AG04450 (cell line): Measurements from ENCODE around the gene CD9. TPM values are rescaled to one million over a fixed set of nuclear protein-coding genes. Genes with fewer than 3 reads are reported as not detected.
"Not testable (repeated sequence)": the region's sequence is repeated elsewhere in the genome, so short reads cannot be mapped to it uniquely, and the experiment has no call there.

Experiments used
- CTCF ChIA-PET: fragments of 300-600, 350-600 bp; formaldehyde crosslinking; extraction: SDS; loops from one replicate; lab custom pipeline; 2022; ENCODE audit warnings: antibody characterized with exemption, inconsistent platforms; lab: Charles Lee
- POLR2A ChIA-PET: fragments of 350-600 bp; formaldehyde crosslinking; extraction: SDS; loops from one replicate; lab custom pipeline; 2021; ENCODE audit warnings: antibody characterized with exemption, inconsistent platforms; lab: Yijun Ruan, JAX
- DNase-seq: peaks from one replicate; pipeline ENCODE4 v3.0.0-alpha.2; 2011; ENCODE audit warnings: low read depth, low spot score
- H3K27ac ChIP-seq: one replicate; pipeline ENCODE4 v1.5.1; 2012; ENCODE audit warnings: low read depth, low read length, control low read depth
- H3K27me3 ChIP-seq: one replicate; pipeline ENCODE4 v1.6.0; 2012; ENCODE audit warnings: low read length; ENCODE audit not compliant: control insufficient read depth, insufficient read depth
- H3K4me3 ChIP-seq: 2 replicates; pipeline ENCODE4 v1.5.1; 2011; ENCODE audit warnings: mild to moderate bottlenecking, low read depth, low read length, control low read depth
- H3K9me3 ChIP-seq: 2 replicates; pipeline ENCODE4 v1.5.1; 2012; ENCODE audit warnings: low read length; ENCODE audit not compliant: control insufficient read depth, insufficient read depth
- polyA plus RNA-seq: library from polyadenylated mRNA; depleted of rRNA; stranded (reverse); fragments of >200 nt; gene quantifications from 2 replicates; pipeline ENCODE4 v1.2.3, GENCODE V29; 2011
- TF ChIP-seq, protein P1 (sequence below): IDR thresholded peaks from 2 replicates; pipeline ENCODE4 v1.5.1; 2011; ENCODE audit warnings: low read depth, low read length, control low read depth, inconsistent platforms

CD9 gene
- polyA plus RNA-seq, 1 experiment: 177 TPM

DNA sequence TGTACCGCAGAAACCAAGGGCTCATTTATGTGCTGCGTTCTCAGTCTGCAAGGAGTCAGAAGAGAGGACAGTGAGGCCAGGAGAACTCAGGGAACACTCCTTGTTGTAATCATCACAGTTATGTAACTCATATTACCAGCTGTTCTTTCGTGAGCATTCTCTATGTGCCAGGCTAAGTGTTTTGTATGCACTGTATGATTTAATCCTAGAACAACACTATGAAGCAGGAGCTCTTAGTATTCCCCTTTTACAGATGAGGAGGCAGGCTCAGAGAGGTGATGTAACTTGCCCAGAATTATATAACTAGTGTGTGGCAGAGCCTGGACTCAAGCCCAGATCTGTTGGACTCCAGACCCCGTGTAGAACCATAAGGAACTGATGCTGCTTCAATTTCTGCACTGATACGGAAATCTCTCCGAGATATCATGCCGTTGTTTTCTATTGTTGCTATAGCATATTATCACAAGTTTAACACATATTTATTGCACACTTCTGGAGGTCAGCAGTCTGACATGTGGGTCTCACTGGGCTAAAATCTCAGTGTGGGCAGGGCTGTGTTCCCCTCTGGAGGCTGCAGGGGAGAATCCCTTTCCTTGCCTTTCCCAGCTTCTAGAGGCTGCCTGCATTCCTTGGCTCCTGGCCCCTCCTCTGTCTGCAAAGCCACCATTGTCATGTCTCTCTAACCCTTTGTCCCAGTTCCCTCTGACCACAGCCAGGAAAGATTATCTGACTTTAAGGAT lies 16.3 kb upstream of the CD9 start:
- TF ChIP-seq, protein P1, sequence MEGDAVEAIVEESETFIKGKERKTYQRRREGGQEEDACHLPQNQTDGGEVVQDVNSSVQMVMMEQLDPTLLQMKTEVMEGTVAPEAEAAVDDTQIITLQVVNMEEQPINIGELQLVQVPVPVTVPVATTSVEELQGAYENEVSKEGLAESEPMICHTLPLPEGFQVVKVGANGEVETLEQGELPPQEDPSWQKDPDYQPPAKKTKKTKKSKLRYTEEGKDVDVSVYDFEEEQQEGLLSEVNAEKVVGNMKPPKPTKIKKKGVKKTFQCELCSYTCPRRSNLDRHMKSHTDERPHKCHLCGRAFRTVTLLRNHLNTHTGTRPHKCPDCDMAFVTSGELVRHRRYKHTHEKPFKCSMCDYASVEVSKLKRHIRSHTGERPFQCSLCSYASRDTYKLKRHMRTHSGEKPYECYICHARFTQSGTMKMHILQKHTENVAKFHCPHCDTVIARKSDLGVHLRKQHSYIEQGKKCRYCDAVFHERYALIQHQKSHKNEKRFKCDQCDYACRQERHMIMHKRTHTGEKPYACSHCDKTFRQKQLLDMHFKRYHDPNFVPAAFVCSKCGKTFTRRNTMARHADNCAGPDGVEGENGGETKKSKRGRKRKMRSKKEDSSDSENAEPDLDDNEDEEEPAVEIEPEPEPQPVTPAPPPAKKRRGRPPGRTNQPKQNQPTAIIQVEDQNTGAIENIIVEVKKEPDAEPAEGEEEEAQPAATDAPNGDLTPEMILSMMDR: no peak
- ChIA-PET POLR2A (interaction anchor here (0.6 kb wide), 1 partner anchor 16 kb away, joined by 3 read pairs; no protein-coding TSS in a partner anchor), CTCF (interaction anchor here (0.6 to 3.1 kb wide), 3 partner anchors 12 to 196 kb away, joined by 4 to 24 read pairs (median 5); no protein-coding TSS in a partner anchor)
- Histone ChIP-seq H3K27me3 (peaks cover 2% of the 10 kb centered on the region), H3K4me3 (no peak overlapping the region), H3K9me3 (no peaks in the 10 kb centered on the region), H3K27ac (no peak overlapping the region)
- no peak for DNase-seq

DNA sequence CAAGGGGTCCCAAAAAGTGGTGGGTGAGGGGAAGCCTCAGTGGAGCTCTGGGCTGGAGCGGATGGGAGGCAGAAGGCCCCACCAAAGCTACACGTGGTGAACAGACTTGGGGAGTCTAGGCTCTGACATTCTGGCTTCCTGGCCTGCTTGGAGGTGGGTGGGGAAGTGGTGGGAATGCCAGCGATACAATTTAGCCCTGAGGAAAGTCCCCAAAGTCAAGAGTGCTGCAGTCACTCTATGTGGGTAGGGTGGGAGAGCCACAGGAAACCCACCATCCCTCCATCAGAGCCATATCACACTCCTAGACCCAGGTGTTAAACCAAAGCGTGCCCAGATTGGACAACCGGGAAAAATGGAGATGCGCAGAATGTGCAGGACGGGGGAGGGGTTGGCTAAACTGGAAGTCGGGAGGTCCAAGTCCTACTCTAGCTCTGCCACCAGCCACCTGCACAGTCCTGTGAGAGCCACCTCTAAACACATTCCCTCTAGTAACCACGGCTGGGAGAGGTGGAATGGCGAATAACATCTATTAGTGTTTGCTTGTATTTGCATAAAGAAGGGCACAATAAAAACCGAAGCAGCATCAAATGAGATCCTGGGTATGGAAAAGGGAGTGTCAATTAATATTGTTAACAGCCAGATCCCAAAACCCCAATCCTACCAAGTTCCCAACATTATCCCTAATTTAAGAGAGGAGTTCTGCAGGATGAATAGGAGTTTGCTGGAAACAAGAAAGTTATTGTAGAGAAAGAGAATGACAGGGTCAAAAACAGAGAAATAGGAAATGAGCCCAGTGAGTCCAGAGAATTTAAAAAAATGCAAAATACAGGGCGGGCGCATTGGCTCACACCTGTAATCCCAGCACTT lies 14.0 kb upstream of the CD9 start:
- no peak overlapping the region for H3K27ac ChIP-seq
- ChIA-PET CTCF (interaction anchor here (0.6 to 0.9 kb wide), 2 partner anchors 9 to 11 kb away, joined by 3 to 5 read pairs; no protein-coding TSS in a partner anchor), POLR2A (no interaction called here)
- peaks cover 3% of the 10 kb centered on the region; the same call in 1 of the 2 replicates for H3K9me3 ChIP-seq
- peaks cover 7% of the 10 kb centered on the region for H3K27me3 ChIP-seq
- DNase-seq: no peak
- no peak overlapping the region for H3K4me3 ChIP-seq
- TF ChIP-seq, protein P1: no peak

- POLR2A ChIA-PET: interaction anchor here (0.6 kb wide), 1 partner anchor 185 kb away, joined by 3 read pairs; no protein-coding TSS in a partner anchor
- peaks cover 3% of the 10 kb centered on the region; the same call in 1 of the 2 replicates for H3K9me3 ChIP-seq
- peaks cover 7% of the 10 kb centered on the region for H3K27me3 ChIP-seq
- H3K4me3 ChIP-seq: no peak overlapping the region
- TF ChIP-seq, protein P1: no peak
- no peak for DNase-seq
- CTCF ChIA-PET: interaction anchor here (0.6 to 0.9 kb wide), 2 partner anchors 18 to 200 kb away, joined by 3 read pairs; no protein-coding TSS in a partner anchor
- H3K27ac ChIP-seq: no peak overlapping the region
Measured at GRCh38 chr12:6187948-6188793, 12.0 kb upstream of the CD9 start.

DNA sequence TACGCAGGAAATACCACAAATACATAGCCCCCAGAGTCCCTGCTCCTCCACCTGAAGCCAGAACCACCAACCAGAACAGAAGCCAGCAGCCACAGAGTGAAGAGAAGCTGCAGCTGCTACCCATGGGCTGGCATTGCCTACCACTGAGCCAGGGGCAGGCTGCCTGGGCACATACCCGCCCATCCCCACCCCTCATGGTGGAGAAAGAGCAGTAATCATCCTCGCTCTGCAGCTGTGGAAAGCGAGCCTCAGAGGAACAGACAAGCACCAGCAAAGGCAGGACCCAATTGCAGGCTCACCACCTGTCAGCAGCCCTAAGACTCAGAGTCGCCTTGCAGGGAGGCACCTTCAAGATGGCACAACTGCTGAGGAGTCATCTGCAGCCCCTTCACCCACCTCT lies 11.2 kb upstream of the CD9 start:
- CTCF ChIA-PET: interaction anchor here (0.6 kb wide), 1 partner anchor 98 kb away, joined by 5 read pairs; no protein-coding TSS in a partner anchor
- DNase-seq: no peak
- POLR2A ChIA-PET: no interaction called here

DNA sequence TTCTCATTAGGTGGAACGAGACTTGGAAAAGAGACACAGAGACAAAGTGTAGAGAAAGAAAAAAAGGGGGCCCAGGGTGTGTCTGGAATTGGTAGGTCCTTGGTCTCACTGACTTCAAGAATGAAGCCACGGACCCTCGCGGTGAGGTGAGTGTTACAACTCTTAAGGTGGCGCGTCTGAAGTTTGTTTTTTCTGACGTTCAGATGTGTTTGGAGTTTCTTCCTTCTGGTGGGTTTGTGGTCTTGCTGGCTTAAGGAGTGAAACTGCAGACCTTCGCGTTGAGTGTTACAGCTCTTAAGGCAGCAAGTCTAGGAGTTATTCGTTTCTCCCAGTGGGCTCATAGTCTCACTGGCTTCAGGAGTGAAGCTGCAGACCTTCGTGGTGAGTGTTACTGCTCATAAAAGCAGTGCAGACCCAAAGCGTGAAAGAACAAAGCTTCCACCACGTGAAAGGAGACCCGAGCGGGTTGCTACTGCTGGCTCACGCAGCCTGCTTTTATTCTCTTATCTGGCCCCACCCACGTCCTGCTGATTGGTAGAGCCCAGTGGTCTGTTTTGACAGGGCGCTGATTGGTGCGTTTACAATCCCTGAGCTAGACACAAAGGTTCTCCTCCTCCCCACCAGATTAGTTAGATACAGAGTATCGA lies 10.1 kb upstream of the CD9 start:
- H3K4me3 ChIP-seq, DNase-seq, H3K27me3 ChIP-seq, POLR2A ChIA-PET, H3K9me3 ChIP-seq, H3K27ac ChIP-seq, CTCF ChIA-PET: not testable (repeated sequence)

More for the DNA sequence above, 11.2 kb upstream of the CD9 start:
- Histone ChIP-seq H3K9me3 (peaks cover 3% of the 10 kb centered on the region; the same call in 1 of the 2 replicates), H3K27ac (no peak overlapping the region), H3K27me3 (peaks cover 10% of the 10 kb centered on the region), H3K4me3 (no peak overlapping the region)
- TF ChIP-seq, protein P1: no peak

GRCh38 chr12:6190767-6191530 lies 9.3 kb upstream of the CD9 start:
- DNase-seq, H3K4me3 ChIP-seq, H3K9me3 ChIP-seq, POLR2A ChIA-PET, H3K27me3 ChIP-seq, H3K27ac ChIP-seq, CTCF ChIA-PET: not testable (repeated sequence)
